GM10248 (cell line): ENCODE data around the gene GPR108.

Experiments used
- CTCF ChIA-PET: fragments of 300-600 bp; sonication (Branson Sonifier 250); formaldehyde crosslinking; extraction: SDS; loops from one replicate; lab custom pipeline; 2021; ENCODE audit warnings: antibody characterized with exemption; lab: Yijun Ruan, JAX
- POLR2A ChIA-PET: fragments of 350-650 bp; sonication (Branson Sonifier 250); formaldehyde crosslinking; extraction: SDS; loops from one replicate; lab custom pipeline; 2020; ENCODE audit warnings: antibody characterized with exemption; lab: Yijun Ruan, JAX
- DNase-seq: peaks from one replicate; pipeline ENCODE4 v3.0.0; 2012; ENCODE audit errors: extremely low spot score
- TF ChIP-seq, protein P1 (sequence below): IDR thresholded peaks from 2 replicates; pipeline ENCODE4 v1.5.1; 2012; ENCODE audit warnings: mild to moderate bottlenecking, low read depth; ENCODE audit errors: extremely low read depth, missing control alignments, control extremely low read depth

Gene GPR108

GRCh38 chr19:6696239-6696820 lies 41.0 kb downstream of the GPR108 start:
- TF ChIP-seq, protein P1, sequence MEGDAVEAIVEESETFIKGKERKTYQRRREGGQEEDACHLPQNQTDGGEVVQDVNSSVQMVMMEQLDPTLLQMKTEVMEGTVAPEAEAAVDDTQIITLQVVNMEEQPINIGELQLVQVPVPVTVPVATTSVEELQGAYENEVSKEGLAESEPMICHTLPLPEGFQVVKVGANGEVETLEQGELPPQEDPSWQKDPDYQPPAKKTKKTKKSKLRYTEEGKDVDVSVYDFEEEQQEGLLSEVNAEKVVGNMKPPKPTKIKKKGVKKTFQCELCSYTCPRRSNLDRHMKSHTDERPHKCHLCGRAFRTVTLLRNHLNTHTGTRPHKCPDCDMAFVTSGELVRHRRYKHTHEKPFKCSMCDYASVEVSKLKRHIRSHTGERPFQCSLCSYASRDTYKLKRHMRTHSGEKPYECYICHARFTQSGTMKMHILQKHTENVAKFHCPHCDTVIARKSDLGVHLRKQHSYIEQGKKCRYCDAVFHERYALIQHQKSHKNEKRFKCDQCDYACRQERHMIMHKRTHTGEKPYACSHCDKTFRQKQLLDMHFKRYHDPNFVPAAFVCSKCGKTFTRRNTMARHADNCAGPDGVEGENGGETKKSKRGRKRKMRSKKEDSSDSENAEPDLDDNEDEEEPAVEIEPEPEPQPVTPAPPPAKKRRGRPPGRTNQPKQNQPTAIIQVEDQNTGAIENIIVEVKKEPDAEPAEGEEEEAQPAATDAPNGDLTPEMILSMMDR: no peak
- CTCF ChIA-PET: interaction anchor here (1.5 kb wide), 1 partner anchor 10 kb away, joined by 3 read pairs; no protein-coding TSS in a partner anchor
- DNase-seq: no peak
- POLR2A ChIA-PET: no interaction called here

DNA sequence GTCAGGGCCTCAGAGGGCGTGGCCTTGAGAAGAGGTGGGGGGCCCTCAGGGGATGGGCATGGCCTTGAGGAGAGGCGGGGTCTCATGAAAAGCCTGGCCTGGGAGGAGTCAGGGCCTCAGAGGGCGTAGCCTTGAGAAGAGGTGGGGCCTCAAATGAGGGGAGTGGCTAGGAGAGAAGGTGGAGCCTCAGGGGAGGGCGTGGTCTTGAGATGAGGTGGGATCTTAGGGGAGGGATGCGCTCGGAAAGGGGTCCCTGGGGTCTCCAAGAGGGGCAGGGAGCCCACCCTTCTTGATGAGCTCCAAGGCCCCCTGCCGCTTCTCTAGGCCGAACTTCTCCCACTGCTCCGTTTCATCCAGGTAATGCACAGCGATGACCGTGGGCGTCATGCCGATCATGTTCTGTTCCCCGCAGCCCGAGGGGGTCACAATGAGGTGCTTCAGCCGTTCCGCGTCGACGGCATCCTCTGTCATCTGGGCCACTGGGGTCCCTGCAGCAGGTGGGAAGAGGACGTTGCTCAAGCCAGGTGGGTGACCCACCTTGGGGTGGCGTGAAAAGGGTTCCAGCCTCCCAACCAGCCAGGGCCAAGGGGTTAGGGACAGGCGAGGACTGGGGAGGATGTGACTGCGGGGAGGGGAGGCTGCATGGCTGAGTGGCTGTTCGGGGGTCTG lies 43.1 kb downstream of the GPR108 start:
- no peak for DNase-seq
- ChIA-PET POLR2A (no interaction called here), CTCF (no interaction called here)
- TF ChIP-seq, protein P1: no peak

- POLR2A ChIA-PET: no interaction called here
- no peak for DNase-seq
- TF ChIP-seq, protein P1: no peak
- CTCF ChIA-PET: no interaction called here
Measured at GRCh38 chr19:6693681-6694080, 43.7 kb downstream of the GPR108 start.

DNA sequence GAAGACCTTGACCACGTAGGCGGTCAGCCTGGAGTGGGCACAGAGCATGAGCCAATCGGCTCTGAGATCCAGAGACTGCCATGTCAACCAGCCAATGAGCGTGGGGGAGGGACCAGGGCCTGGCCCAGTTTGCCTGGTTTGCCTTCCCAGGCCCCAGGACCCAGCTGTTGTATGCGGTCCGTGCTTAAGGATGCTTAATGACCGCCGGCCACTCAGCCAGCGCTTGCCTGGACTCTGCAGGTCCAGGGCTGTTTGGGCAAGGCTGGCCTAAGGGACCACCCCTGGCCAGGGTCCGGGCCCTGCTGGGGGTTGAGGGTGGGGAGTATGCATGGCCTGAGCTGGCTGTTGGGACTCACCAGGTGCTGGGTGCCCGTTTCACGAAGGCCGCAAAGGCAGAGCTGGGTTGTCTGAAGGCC lies 44.3 kb downstream of the GPR108 start:
- ChIA-PET POLR2A (no interaction called here), CTCF (no interaction called here)
- TF ChIP-seq, protein P1: no peak
- no peak for DNase-seq

- ChIA-PET CTCF (no interaction called here), POLR2A (no interaction called here)
- DNase-seq: no peak
- TF ChIP-seq, protein P1: no peak
Measured at GRCh38 chr19:6692027-6692426, 45.4 kb downstream of the GPR108 start.

DNA sequence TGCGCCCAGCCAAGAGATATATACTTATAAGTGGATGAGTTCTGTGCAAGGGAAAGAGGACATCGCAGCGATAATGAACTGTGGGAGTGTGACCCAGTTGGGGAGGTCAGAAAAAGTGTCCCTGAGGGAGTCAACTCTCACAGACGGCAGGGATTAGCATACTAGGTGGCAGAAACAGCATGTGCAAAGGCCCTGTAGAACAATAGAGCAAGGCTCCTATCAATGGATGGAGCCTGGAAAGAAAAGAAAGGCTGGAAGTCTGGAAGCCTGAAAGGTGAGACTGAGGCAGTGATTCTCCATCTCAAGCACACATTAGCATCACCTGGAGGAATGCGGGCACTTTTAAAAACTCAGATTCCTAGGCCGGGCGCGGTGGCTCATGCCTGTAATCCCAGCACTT lies 46.0 kb downstream of the GPR108 start:
- DNase-seq: no peak
- ChIA-PET POLR2A (no interaction called here), CTCF (interaction anchor here (1.3 kb wide), 2 partner anchors 13 to 46 kb away, joined by 3 read pairs; partner anchors contain the start of gene GPR108)
- TF ChIP-seq, protein P1: no peak
